Measurements from ENCODE around the gene FAM120A.

DNA sequence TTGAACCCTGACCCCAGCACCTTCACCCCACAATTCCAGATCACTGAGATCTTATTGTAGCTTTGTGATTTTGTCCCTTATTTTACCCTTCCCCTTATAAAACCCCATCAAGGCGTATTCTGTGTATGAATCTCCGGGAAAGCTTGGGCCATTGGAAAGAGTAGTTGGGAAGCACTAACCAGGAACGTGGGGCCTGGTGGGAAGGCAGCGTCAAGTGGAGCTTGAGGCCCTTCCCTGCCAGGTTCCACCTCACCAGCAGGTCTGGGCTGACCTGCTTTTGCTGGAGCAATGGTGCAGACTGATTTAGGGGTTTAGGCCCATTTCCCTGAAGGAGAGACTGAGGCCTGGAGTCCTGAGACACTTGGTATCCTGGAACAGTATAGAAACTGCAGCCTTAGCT lies 134.2 kb downstream of the FAM120A start:
- TF ChIP-seq SIN3A (IDR thresholded peaks at IDR 0.05; ENCODE audit: borderline replicate concordance, insufficient read depth, low read depth, low read length), result no peak
- TF ChIP-seq, protein P1, sequence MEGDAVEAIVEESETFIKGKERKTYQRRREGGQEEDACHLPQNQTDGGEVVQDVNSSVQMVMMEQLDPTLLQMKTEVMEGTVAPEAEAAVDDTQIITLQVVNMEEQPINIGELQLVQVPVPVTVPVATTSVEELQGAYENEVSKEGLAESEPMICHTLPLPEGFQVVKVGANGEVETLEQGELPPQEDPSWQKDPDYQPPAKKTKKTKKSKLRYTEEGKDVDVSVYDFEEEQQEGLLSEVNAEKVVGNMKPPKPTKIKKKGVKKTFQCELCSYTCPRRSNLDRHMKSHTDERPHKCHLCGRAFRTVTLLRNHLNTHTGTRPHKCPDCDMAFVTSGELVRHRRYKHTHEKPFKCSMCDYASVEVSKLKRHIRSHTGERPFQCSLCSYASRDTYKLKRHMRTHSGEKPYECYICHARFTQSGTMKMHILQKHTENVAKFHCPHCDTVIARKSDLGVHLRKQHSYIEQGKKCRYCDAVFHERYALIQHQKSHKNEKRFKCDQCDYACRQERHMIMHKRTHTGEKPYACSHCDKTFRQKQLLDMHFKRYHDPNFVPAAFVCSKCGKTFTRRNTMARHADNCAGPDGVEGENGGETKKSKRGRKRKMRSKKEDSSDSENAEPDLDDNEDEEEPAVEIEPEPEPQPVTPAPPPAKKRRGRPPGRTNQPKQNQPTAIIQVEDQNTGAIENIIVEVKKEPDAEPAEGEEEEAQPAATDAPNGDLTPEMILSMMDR (IDR thresholded peaks at IDR 0.05), result no peak
- TF ChIP-seq POLR2AphosphoS5 (IDR thresholded peaks at IDR 0.05; ENCODE audit: low read depth, low read length), result no peak
- no peak for TF ChIP-seq TCF7L2 (IDR thresholded peaks at IDR 0.05; ENCODE audit: low read depth, low read length)
- TF ChIP-seq, protein P2, sequence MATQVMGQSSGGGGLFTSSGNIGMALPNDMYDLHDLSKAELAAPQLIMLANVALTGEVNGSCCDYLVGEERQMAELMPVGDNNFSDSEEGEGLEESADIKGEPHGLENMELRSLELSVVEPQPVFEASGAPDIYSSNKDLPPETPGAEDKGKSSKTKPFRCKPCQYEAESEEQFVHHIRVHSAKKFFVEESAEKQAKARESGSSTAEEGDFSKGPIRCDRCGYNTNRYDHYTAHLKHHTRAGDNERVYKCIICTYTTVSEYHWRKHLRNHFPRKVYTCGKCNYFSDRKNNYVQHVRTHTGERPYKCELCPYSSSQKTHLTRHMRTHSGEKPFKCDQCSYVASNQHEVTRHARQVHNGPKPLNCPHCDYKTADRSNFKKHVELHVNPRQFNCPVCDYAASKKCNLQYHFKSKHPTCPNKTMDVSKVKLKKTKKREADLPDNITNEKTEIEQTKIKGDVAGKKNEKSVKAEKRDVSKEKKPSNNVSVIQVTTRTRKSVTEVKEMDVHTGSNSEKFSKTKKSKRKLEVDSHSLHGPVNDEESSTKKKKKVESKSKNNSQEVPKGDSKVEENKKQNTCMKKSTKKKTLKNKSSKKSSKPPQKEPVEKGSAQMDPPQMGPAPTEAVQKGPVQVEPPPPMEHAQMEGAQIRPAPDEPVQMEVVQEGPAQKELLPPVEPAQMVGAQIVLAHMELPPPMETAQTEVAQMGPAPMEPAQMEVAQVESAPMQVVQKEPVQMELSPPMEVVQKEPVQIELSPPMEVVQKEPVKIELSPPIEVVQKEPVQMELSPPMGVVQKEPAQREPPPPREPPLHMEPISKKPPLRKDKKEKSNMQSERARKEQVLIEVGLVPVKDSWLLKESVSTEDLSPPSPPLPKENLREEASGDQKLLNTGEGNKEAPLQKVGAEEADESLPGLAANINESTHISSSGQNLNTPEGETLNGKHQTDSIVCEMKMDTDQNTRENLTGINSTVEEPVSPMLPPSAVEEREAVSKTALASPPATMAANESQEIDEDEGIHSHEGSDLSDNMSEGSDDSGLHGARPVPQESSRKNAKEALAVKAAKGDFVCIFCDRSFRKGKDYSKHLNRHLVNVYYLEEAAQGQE (IDR thresholded peaks at IDR 0.05; ENCODE audit: insufficient read depth in 1 of 2, low read depth in 2 of 2, low read length in 1 of 2), result no peak
